ENCODE measurements around the gene UBE2M.

Gene UBE2M

GRCh38 chr19:58555920-58556621, 2.3 kb downstream of the UBE2M start:
- no peak for DNase-seq (ENCODE audit: extremely low read depth, low read depth)
- no peak for TF ChIP-seq CTCF (IDR thresholded peaks at IDR 0.05; ENCODE audit: low read depth, low read length)

GRCh38 chr19:58555369-58555885, 3.0 kb downstream of the UBE2M start:
- TF ChIP-seq CTCF (IDR thresholded peaks at IDR 0.05; ENCODE audit: low read depth, low read length): no peak
- DNase-seq (ENCODE audit: extremely low read depth, low read depth): no peak

- TF ChIP-seq CTCF (IDR thresholded peaks at IDR 0.05; ENCODE audit: low read depth, low read length): no peak; the same call in 1 of the 2 replicates
- DNase-seq (ENCODE audit: extremely low read depth, low read depth): peak; percentile 92
Observed at GRCh38 chr19:58554494-58555368, 3.7 kb downstream of the UBE2M start, which contains the start of gene CHMP2A. Gene CHMP2A (minus strand): TSS chr19:58555105. CDS start chr19:58554212, 893 bp downstream.

GRCh38 chr19:58553799-58554493, 4.5 kb downstream of the UBE2M start:
- no peak for DNase-seq (ENCODE audit: extremely low read depth, low read depth)
- no peak for TF ChIP-seq CTCF (IDR thresholded peaks at IDR 0.05; ENCODE audit: low read depth, low read length)

GRCh38 chr19:58552655-58553054, 5.8 kb downstream of the UBE2M start:
- no peak for DNase-seq (ENCODE audit: extremely low read depth, low read depth)
- no peak for TF ChIP-seq CTCF (IDR thresholded peaks at IDR 0.05; ENCODE audit: low read depth, low read length)

GRCh38 chr19:58551577-58552471, 6.6 kb downstream of the UBE2M start:
- no peak for DNase-seq (ENCODE audit: extremely low read depth, low read depth)
- TF ChIP-seq CTCF (IDR thresholded peaks at IDR 0.05; ENCODE audit: low read depth, low read length): no peak
